ENCODE measurements around the gene CD52. TPM values are rescaled to one million over a fixed set of nuclear protein-coding genes. Genes with fewer than 3 reads are reported as not detected.

The CD52 gene
- total and polyA plus RNA-seq, 2 of the 4 experiments (the other 2 are of a cell fraction), result 1.6 TPM; not detected in 1

- H3K79me1 ChIP-seq (ENCODE audit: low read depth in 1 of 2, low read length in 2 of 2), result peaks cover 0 to 9% of the 10 kb centered on the region in 2 experiments; a peak in 2 of 4 replicates
- no peak overlapping the region for H2AK5ac ChIP-seq (ENCODE audit: low read depth, low read length)
- 91% methylated on average over 4 of the region's 11 CpGs; no CpG with 5 or more reads in 1 of the 2 experiments for WGBS, 2 experiments (ENCODE audit: extremely low coverage in 2 of 2, insufficient read length in 1 of 2)
- H4K20me1 ChIP-seq (ENCODE audit: insufficient read depth, low read length), result no peaks in the 10 kb centered on the region
- no peak overlapping the region for H2BK20ac ChIP-seq (ENCODE audit: low read depth, low read length)
- H2AK9ac ChIP-seq (replicated peaks; ENCODE audit: low read depth, low read length, poor library complexity), result no peak overlapping the region
- BruUV-seq (replicated peaks), result no TSS peak
- no peak overlapping the region for H4K91ac ChIP-seq (ENCODE audit: insufficient read depth, low read depth, low read length)
- H3K9me3 ChIP-seq (ENCODE audit: control insufficient read depth, insufficient read depth, low read length), result no peaks in the 10 kb centered on the region
- H4K8ac ChIP-seq (ENCODE audit: low read depth in 2 of 2, low read length in 2 of 2), result no peak overlapping the region
- no peak for DNase-seq
- H3K9me1 ChIP-seq (ENCODE audit: insufficient read depth, low read length), result peaks cover 16% of the 10 kb centered on the region
- H3K27ac ChIP-seq (ENCODE audit: insufficient read depth, low read length), result no peak overlapping the region
- H3K9ac ChIP-seq (ENCODE audit: low read depth, low read length), result no peak overlapping the region
- H3K36me3 ChIP-seq (ENCODE audit: control insufficient read depth, insufficient read depth, low read length), result no peaks in the 10 kb centered on the region; the same call in 1 of the 2 replicates
- H3K14ac ChIP-seq (replicated peaks; ENCODE audit: low read depth, low read length), result no peak overlapping the region
- H2BK5ac ChIP-seq (ENCODE audit: low read depth, low read length, poor library complexity, severe bottlenecking), result no peak overlapping the region
- H3K23ac ChIP-seq (ENCODE audit: low read depth, low read length), result no peak overlapping the region
- H3K4me2 ChIP-seq (ENCODE audit: low read depth, low read length), result no peak overlapping the region
- no peak overlapping the region for H4K5ac ChIP-seq (ENCODE audit: low read depth, low read length)
- no peak overlapping the region for H2BK15ac ChIP-seq (ENCODE audit: low read depth, low read length)
- H2BK120ac ChIP-seq (ENCODE audit: low read depth, low read length), result no peak overlapping the region
- POLR2A ChIA-PET (ENCODE audit: unreplicated experiment), result no interaction called here
- dilution Hi-C loops (cut with HindIII; ENCODE audit: low sequenced_read_pairs, unreplicated experiment) (no loop called here), intact Hi-C loops (cut with micrococcal nuclease) (no loop called here), in situ Hi-C loops (cut with MboI; ENCODE audit: low sequenced_read_pairs) (no loop called here)
- H3K4me3 ChIP-seq (ENCODE audit: insufficient read depth, low read depth, low read length), result no peak overlapping the region
- H2AFZ ChIP-seq (replicated peaks; ENCODE audit: low read length, poor library complexity), result no peak overlapping the region
- TF ChIP-seq MXI1 (IDR thresholded peaks at IDR 0.05; ENCODE audit: borderline replicate concordance, low read depth, low read length) (no peak), NFE2L2 (IDR thresholded peaks at IDR 0.05; ENCODE audit: low read depth, low read length) (no peak), RFX5 (IDR thresholded peaks at IDR 0.05; ENCODE audit: low read depth, low read length) (no peak), MAFK (IDR thresholded peaks at IDR 0.05; ENCODE audit: low read depth, low read length) (no peak), CHD1 (IDR thresholded peaks at IDR 0.05; ENCODE audit: low read depth, low read length) (no peak)
- no peak overlapping the region for H3K18ac ChIP-seq (ENCODE audit: low read depth, low read length)
- H3K27me3 ChIP-seq (ENCODE audit: control insufficient read depth, insufficient read depth, low read length), result no peaks in the 10 kb centered on the region
- H3K4ac ChIP-seq (ENCODE audit: low read depth, low read length), result no peak overlapping the region
- H3K4me1 ChIP-seq (ENCODE audit: control insufficient read depth, insufficient read depth, low read length), result peaks cover 6% of the 10 kb centered on the region
- H3K56ac ChIP-seq (ENCODE audit: extremely low read depth, insufficient read depth, low read length), result no peak overlapping the region
- ATAC-seq (ENCODE audit: low read depth), result no peak
- CTCF ChIA-PET, result no interaction called here
Measured at GRCh38 chr1:26293911-26294463, 23.8 kb upstream of the CD52 start.
